Fibroblast of skin of right biceps (primary cell): ENCODE results near the gene SFTPD.
"Not testable (repeated sequence)": the region's sequence is repeated elsewhere in the genome, so short reads cannot be mapped to it uniquely, and the experiment has no call there.

Experiments used
- DNase-seq: peaks from one replicate; pipeline ENCODE4 v3.0.0-alpha.2; 2013

The SFTPD gene

GRCh38 chr10:79948976-79949722, at the start of gene SFTPD:
Gene SFTPD (minus strand): TSS chr10:79949105. CDS start chr10:79946659, 2,446 bp downstream.
- DNase-seq, result no peak

GRCh38 chr10:79995979-79996634, 47.2 kb upstream of the SFTPD start:
- no peak for DNase-seq

GRCh38 chr10:79994556-79994955, 45.7 kb upstream of the SFTPD start:
- DNase-seq, result peak; percentile 53

DNA sequence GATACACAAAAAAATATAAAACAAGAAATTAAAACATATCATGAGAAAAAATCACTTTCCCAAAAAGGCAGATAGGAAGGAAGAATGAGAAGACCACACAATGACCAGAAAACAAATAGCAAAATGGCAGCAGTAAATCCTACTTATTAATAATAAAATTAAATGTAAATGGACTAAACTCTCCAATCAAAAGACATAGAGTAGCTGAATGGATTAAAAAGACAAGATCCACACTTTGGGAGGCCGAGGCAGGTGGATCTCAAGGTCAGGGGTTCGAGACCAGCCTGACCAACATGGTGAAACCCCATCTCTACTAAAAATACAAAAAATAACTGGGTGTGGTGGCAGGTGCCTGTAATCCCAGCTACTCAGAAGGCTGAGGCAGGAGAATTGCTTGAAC, 39.3 kb upstream of the SFTPD start:
- not testable (repeated sequence) for DNase-seq

- not testable (repeated sequence) for DNase-seq
Measured at GRCh38 chr10:79986661-79987060, 37.8 kb upstream of the SFTPD start.

GRCh38 chr10:79985481-79986072, 36.7 kb upstream of the SFTPD start:
- DNase-seq, result peak; percentile 35

GRCh38 chr10:79984851-79985250, 35.9 kb upstream of the SFTPD start:
- peak; percentile 1 for DNase-seq

GRCh38 chr10:79983286-79983909, 34.5 kb upstream of the SFTPD start:
- no peak for DNase-seq

DNA sequence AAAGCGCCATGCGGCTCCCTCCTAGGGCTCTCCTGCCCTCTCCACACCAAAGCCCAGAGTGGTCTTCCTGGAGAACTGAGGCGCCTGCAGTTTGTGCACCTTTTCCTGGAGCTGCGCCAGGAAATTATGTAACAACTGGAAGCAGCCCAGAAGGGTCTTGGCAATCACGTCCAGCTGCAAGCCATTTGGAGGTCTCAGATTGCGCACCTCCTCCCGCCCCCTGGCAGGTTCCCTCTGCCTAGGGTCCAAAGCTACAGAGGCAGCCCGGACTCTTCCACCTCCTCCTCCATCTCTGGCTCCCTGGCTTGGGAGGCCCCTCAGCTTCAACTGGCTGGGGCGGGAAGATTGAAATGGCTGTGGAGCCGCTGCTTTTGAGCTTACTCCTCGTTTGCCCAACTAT, 34.0 kb upstream of the SFTPD start:
- no peak for DNase-seq

DNA sequence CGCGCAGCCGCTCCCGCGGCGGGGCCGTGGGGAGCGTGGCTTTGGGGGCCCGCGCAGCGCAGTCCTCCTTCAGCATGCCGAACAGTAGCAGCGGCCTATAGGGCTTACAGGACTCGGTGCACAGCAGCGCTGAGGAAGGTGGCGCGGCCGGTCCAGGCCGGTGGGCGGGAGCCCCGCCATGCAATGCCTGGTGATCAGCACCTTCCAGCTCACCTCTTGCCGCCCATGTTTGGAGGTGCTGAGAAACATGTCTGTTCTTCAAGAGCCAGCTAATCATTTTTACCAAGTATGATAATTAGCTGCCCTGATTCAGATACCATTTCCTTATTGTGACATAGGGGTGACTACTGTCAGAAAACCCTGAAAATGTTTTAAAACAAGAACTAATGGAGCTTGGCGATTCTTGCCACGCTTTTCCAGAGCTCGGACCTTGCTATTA, 33.5 kb upstream of the SFTPD start:
- peak; percentile 5 for DNase-seq

- DNase-seq, result peak; percentile 59
Measured at GRCh38 chr10:79981450-79982361, 32.8 kb upstream of the SFTPD start.

DNA sequence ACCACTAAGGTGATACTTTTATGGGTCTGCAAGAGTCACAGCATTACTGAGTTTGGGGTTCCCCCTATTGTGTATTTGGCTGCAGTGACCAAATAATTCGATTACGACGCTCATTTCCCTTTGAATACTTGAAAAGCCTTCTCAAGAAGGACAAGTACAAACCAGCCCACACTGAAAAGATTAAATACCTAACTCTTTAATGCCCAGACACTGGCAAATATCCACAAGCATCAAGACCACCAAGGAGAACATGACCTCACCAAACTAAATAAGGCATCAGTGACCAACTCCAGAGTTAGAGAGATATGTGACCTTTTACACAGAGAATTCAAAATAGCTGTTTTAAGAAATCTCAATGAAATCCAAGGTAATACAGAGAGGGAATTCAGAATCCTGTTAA, 31.8 kb upstream of the SFTPD start:
- DNase-seq, result no peak

GRCh38 chr10:79979976-79980687, 31.2 kb upstream of the SFTPD start:
- no peak for DNase-seq

DNA sequence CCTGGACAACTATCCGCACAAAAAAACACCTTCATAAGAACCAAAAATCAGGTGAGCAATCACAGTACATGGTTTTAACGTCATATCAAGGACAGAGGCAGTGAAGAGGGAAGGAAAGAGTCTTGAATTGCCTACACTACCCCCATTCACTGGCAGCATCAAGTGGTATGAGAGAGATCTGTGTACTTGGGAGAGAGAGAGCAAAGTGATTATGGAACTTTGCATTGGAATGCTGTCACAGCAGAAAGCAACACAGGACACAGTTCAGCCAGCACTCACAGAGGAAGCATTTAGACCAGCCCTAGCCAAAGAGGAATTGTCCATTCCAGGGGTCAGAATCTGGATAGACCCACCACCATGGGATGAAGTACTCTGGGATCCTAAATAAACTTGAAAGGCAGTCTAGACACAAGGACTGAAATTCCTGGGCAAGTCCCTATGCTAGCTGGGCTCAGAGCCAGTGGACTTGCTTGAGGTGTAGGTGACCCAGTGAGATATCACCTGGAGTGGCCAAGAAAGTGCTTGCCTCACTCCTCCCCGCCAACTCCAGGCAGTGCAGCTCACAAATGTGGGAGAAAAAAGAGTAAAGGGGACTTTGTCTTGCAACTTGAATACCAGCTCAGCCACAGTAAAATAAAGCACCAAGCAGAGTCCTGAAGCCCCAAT, 30.5 kb upstream of the SFTPD start:
- no peak for DNase-seq

GRCh38 chr10:79976999-79977398, 28.1 kb upstream of the SFTPD start:
- no peak for DNase-seq

GRCh38 chr10:79970062-79970461, 21.2 kb upstream of the SFTPD start:
- DNase-seq, result no peak

DNA sequence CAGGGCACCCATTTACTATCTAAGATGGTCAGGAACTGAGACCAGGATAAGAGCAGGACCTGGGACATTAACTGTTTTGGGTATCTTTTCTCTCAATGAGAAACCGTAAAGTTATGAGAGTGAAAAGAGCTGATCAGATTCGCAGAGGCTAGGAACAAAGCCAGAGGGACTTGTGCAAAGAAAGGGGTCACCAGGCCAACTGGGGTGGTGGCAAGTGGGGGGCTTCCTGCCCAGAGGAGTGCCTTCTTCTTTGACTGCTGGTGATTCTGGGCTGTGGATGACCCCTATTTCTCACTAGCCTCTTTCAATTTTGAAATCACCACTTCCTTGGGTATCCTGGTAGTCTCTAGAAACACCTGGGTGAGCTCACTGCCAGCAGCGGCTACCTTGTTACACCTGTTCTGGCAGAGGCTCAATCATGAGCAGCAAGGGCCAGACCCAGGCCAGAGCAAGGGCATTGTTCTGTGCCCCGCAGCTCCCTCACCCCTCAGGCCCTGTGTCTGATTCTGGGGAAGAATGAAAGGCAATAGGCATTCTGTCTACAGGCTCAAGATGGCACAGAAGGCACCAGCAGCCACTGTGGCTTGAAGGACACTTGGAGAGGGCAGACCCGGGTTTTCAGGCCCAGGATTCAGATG, 999 bp downstream of the SFTPD start:
- no peak for DNase-seq

DNA sequence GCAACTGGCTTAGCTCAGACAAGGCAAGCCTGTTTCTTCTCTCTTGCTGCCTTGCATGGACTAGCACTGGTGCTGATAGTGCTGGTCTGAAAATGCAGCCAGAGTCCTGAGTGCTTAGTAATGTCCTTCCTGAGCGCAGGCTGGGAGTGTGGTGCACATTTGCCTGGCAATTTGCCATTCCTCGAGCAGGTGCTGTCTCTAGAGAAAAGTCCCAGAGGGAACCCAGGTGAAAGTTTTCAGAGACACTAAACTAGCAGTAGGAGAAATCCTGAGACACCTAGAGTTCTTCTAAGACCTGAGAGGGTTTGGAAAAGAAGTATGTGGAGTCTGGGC, 1.9 kb downstream of the SFTPD start:
- DNase-seq, result no peak

- no peak for DNase-seq
Measured at GRCh38 chr10:79946271-79947082, 2.4 kb downstream of the SFTPD start.
